Osteocyte (in vitro differentiated cells): ENCODE measurements around the gene ULBP1. TPM values are rescaled to one million over a fixed set of nuclear protein-coding genes. Genes with fewer than 3 reads are reported as not detected.
"Not testable (repeated sequence)": the region's sequence is repeated elsewhere in the genome, so short reads cannot be mapped to it uniquely, and the experiment has no call there.

Experiments
- DNase-seq: peaks from one replicate; pipeline ENCODE4 v3.0.0; 2021; ENCODE audit warnings: mixed read lengths; ENCODE audit not compliant: unreplicated experiment; ENCODE audit errors: extremely low spot score
- H3K27ac Mint-ChIP-seq: one replicate; pipeline ENCODE4 v1.8.0; 2021; ENCODE audit warnings: mild to moderate bottlenecking, mixed read lengths; ENCODE audit not compliant: unreplicated experiment
- H3K27me3 Mint-ChIP-seq: one replicate; pipeline ENCODE4 v1.8.0; 2021; ENCODE audit warnings: mixed read lengths; ENCODE audit not compliant: unreplicated experiment
- H3K36me3 Mint-ChIP-seq: one replicate; pipeline ENCODE4 v1.8.0; 2021; ENCODE audit warnings: mixed read lengths; ENCODE audit not compliant: unreplicated experiment
- H3K4me1 Mint-ChIP-seq: one replicate; pipeline ENCODE4 v1.8.0; 2021; ENCODE audit warnings: mixed read lengths; ENCODE audit not compliant: unreplicated experiment
- H3K4me3 Mint-ChIP-seq: one replicate; pipeline ENCODE4 v1.8.0; 2021; ENCODE audit warnings: mild to moderate bottlenecking, moderate library complexity, mixed read lengths; ENCODE audit not compliant: unreplicated experiment
- H3K9me3 Mint-ChIP-seq: one replicate; pipeline ENCODE4 v1.8.0; 2021; ENCODE audit warnings: mixed read lengths; ENCODE audit not compliant: unreplicated experiment
- CTCF ChIP-seq: fragments of 200-600 bp; sonication (generic); IDR thresholded peaks from 2 replicates; pipeline ENCODE4 v1.5.0; 2021; ENCODE audit warnings: antibody characterized with exemption, mild to moderate bottlenecking, moderate library complexity
- total RNA-seq: library from RNA; stranded (reverse); gene quantifications from 2 replicates; pipeline ENCODE4 v1.2.1, GENCODE V29; 2021

The ULBP1 gene
- total RNA-seq, 1 donor from 2014 or later: 11.5 TPM

- peaks cover 19% of the 10 kb centered on the region for H3K4me1 Mint-ChIP-seq
- H3K27ac Mint-ChIP-seq, H3K4me3 Mint-ChIP-seq, H3K9me3 Mint-ChIP-seq, H3K36me3 Mint-ChIP-seq, DNase-seq: not testable (repeated sequence)
- peaks cover 70% of the 10 kb centered on the region for H3K27me3 Mint-ChIP-seq
Measured at GRCh38 chr6:149959806-149960205, 3.9 kb upstream of the ULBP1 start.

GRCh38 chr6:149960488-149960887, 3.3 kb upstream of the ULBP1 start:
- DNase-seq: no peak
- H3K4me3 Mint-ChIP-seq: no peak overlapping the region
- TF ChIP-seq CTCF: no peak
- H3K4me1 Mint-ChIP-seq: peaks cover 19% of the 10 kb centered on the region
- no peaks in the 10 kb centered on the region for H3K9me3 Mint-ChIP-seq
- peaks cover 70% of the 10 kb centered on the region for H3K27me3 Mint-ChIP-seq
- H3K27ac Mint-ChIP-seq: no peak overlapping the region
- no peaks in the 10 kb centered on the region for H3K36me3 Mint-ChIP-seq

GRCh38 chr6:149961728-149962425, 1.9 kb upstream of the ULBP1 start:
- Mint-ChIP-seq H3K27me3 (peaks cover 65% of the 10 kb centered on the region), H3K4me3 (no peak overlapping the region), H3K4me1 (peaks cover 23% of the 10 kb centered on the region), H3K9me3 (no peaks in the 10 kb centered on the region), H3K27ac (no peak overlapping the region), H3K36me3 (no peaks in the 10 kb centered on the region)
- peak; percentile 31 for TF ChIP-seq CTCF
- DNase-seq: no peak

- H3K36me3 Mint-ChIP-seq: no peaks in the 10 kb centered on the region
- H3K4me3 Mint-ChIP-seq: peak overlapping the region; percentile 84
- no peak for DNase-seq
- peaks cover 23% of the 10 kb centered on the region for H3K4me1 Mint-ChIP-seq
- no peaks in the 10 kb centered on the region for H3K9me3 Mint-ChIP-seq
- no peak for TF ChIP-seq CTCF
- peaks cover 63% of the 10 kb centered on the region for H3K27me3 Mint-ChIP-seq
- peak overlapping the region; percentile 89 for H3K27ac Mint-ChIP-seq
Measured at GRCh38 chr6:149962461-149963211, 1.1 kb upstream of the ULBP1 start.

- no peak for DNase-seq
- no peak for TF ChIP-seq CTCF
- peaks cover 58% of the 10 kb centered on the region for H3K27me3 Mint-ChIP-seq
- peak overlapping the region; percentile 84 for H3K4me3 Mint-ChIP-seq
- H3K27ac Mint-ChIP-seq: peak overlapping the region; percentile 89
- no peaks in the 10 kb centered on the region for H3K9me3 Mint-ChIP-seq
- H3K36me3 Mint-ChIP-seq: no peaks in the 10 kb centered on the region
- peaks cover 23% of the 10 kb centered on the region for H3K4me1 Mint-ChIP-seq
Measured at GRCh38 chr6:149963212-149963461, 606 bp upstream of the ULBP1 start.
